ENCODE measurements around the gene SYNPO.

SYNPO gene

DNA sequence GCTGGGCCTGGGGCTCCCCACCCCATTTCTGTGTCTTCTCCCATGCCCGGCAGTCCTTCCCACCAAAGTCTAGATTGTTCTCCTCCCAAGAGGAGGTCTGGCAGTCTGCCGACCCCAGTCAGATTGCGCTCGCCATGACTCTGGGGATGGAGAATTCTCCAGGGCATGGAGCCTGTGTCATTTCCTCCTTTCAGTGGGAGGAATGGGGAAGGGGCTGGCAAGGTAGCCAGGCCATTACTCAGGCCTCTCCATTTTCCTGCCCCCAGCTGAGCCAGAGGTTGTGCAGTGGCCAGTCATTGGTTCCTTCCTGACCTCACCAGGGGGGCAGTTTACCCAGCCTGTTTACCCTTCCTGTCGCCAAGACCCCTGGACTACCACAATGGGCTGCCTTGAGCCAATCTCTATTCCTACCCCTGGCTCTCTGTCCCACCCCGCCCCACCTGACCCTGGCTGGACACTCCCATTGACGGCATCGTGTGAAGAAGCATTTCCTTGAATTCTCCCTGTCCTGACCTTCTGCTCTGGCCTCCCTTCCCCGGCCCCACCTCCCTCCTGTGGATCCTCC lies 628 bp downstream of the SYNPO start:
- DNase-seq (ENCODE audit: low spot score) = no peak

DNA sequence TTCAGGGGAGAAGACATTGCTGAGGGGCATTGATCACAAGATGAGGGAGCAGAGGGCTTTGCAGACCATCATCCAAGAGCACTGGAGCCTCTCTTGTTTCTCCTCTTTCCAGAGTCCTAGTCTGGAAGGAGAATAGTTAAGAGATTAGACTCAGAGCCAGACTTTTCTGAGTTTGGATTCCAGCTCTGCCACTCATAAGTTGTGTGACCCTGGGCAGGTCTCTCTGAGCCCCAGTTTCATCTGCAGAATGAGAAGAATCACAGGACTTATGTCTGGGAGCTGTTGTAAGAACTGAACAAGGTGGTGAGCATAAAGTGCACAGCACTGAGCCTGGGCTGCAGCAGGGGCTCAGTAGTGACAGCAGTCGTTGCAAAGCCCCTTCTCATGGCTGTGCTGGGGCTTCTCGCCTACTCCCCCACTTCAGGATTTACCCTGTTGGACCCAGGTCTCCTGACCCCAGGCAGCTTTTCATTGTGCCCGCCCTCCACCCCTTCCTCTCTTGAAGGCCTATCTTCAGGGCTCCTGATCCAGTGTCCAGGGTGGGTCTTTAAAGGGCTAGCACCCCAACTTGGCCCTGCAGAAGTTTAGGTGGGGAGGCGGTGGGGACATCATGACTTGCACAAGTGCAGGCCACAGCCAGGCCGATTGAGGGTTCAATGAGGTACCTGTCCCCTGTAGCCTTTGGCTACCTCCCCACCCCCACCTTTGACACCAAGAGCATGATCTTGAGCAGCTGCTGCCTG lies 1.5 kb downstream of the SYNPO start:
- DNase-seq (ENCODE audit: low spot score) = no peak

DNA sequence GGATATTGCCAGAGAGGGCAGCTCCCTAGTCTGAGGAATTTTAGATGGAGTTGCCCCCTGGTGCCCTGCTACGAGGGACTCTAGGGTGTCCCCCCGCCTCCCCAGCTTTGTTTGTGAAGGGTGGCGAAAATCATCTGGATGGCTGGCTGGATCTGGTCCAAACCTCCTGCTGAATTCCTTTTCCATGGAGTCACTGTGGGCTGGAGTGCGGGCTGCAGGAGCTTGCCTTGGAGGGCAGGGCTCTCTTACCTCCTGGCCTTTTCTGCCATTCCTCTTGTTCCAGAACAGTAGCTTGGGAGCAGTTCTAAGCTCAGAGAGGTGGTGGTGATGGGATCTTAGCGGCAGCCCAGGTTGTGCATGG lies 2.1 kb downstream of the SYNPO start:
- DNase-seq (ENCODE audit: low spot score) = peak; percentile 60

DNA sequence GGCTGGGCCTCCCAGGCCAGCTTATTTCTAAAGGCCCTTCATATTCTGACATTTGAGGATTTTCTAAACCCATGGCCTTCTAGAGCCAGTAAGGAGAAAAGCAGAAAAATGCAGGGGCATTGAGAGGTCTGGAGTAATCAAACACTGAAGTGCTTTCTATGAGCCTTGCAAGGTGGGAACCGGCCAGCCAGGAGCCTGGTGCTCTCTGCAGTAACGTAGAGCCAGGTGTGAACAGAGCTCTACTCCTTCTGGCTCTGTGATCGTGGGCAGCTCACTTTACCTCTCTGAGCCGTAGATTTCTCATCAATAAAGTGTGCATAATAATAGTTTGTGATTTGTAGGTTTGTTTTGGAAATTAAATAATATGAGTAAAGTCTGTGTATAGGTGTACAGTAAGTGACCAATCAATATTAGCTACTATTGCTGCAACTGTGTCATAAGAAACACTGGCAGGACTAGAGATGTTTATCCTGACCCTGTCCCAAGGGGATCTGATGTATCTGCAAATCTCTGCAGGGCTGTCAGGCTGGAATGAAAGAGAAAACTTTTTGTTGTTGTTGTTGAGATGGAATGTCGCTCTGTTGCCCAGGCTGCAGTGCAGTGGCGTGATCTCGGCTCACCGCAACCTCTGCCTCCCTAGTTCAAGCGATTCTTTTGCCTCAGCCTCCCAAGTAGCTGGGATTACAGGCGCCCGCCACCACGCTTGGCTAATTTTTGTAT lies 2.7 kb downstream of the SYNPO start:
- no peak for DNase-seq (ENCODE audit: low spot score)

DNA sequence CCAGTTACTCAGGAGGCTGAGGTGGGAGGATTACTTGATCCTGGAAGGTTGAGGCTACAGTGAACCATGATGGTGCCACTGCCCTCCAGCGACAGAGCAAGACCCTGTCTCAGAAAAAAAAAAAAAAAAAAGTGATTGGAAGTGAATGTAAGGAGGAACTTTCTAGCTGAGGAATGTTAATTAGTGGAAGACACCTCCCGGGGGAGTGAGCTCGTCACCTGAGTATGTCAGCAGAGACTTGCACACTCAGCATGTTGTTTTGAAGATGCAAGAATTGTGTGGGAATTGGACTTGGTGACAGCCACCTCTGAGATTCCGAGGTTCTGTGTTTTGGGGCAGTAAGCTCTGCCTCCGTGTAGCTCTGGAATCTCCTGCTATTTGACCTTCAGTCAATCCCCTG lies 3.6 kb downstream of the SYNPO start:
- no peak for DNase-seq (ENCODE audit: low spot score)

DNA sequence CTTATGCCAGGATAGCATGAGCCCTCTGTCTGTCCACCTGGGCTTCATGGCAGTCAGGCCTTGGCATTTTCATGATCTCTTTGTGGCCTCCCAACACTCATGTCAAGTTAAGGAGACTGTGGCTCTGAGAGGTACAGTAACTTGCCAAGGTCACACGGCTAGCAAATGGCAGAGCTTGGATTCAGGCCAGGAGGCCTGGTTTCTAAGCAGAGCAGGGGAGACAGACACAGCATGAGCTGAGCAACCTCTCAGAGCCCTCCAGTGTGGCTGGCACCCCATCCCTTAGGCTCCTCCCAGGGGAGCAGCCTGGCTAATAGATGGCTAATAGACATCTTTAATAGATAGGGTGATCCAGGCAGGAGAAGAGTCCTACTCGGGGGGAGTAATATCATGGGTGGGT lies 4.1 kb downstream of the SYNPO start:
- no peak for DNase-seq (ENCODE audit: low spot score)

DNA sequence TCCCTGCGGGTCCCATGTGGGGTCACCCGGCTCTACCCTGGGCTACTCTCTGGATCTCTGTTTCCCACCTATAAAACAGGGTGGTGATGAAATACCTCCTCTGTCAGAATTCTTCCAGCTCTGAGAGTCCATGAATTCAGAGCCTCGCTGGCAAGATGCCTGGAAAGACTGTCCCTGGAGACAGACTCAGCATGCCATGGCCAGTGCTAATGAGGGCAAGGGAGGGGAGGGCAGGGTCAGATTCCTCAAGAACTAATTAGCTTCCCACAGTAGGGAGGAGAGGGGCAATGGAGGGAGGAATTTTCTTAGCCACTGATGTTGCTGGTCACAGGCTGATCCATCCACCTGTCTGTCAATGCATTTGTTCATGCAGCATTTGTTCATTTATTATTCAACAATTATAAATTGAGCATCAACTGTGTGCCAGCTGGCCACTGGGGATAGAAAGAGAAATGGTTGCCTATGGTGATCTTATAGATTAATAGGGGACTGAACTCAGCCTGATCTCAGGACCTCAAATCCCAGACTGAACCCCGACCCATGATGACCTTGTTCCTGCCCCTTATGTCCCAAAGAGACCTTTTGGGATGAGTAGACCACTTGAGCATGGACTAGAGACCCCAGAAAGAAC lies 4.7 kb downstream of the SYNPO start:
- DNase-seq (ENCODE audit: low spot score) = no peak

DNA sequence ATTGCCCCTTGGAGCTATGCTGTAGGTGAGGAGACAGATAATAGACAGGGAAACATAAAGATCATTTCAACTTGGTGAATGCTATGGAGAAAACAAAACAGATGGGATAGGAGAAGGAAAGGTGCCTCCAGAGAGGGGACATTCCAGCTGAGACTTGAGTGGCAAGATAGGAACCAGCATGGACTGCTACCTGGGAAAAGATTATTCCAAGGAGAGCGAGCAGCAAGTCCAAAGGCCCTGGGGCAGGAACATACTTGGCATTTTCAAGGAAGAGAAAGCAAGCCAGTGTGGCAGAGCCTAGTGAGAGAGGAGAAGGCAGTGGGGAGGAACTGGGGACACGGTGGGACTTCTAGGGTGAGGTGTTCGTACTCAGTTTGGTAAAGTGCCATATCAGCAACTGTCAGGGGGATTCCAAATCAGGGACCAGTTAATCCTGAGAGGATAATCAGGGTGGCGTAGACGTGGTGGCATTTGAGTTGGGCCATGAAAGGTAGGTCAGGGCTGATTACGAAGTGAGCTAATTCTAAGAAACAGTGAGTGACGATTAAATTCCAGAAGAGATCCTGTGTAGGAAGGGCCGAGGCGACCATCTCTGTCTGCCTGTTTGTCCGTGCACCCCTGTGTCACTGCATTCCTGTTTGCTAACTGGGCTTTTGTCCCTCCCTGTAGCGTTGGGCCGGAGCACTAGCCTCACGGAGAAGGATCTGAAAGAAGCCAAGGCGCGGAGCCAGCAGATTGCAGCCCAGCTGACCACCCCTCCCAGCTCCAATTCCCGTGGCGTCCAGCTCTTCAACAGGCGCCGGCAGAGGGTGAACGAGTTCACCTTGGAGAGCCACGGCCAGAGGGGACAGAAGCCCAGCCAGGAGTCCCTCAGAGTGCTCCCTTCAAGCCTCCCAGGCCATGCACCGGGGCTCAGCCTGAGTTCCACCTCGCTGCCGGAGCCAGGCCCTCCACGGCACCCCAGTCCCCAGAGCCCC lies 7.1 kb downstream of the SYNPO start:
- no peak for DNase-seq (ENCODE audit: low spot score)

DNA sequence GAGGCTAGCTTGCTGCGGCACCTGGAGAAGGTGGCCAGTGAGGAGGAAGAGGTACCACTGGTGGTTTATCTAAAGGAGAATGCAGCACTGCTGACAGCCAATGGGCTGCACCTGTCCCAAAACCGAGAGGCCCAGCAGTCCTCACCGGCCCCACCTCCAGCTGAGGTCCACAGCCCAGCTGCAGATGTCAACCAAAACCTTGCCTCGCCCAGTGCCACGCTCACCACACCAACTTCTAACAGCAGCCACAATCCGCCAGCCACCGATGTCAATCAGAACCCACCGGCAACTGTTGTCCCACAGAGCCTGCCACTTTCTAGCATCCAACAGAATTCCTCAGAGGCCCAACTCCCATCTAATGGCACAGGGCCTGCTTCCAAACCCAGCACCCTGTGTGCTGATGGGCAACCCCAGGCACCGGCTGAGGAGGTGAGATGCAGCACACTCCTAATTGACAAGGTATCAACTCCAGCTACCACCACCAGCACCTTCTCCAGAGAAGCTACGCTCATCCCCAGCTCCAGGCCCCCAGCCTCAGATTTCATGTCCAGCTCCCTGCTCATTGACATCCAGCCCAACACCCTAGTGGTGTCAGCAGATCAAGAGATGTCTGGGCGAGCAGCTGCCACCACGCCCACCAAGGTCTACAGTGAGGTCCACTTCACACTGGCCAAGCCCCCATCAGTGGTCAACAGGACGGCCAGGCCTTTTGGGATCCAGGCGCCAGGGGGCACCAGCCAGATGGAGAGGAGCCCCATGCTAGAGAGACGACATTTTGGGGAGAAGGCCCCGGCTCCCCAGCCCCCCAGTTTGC lies 8.0 kb downstream of the SYNPO start:
- DNase-seq (ENCODE audit: low spot score) = no peak

DNA sequence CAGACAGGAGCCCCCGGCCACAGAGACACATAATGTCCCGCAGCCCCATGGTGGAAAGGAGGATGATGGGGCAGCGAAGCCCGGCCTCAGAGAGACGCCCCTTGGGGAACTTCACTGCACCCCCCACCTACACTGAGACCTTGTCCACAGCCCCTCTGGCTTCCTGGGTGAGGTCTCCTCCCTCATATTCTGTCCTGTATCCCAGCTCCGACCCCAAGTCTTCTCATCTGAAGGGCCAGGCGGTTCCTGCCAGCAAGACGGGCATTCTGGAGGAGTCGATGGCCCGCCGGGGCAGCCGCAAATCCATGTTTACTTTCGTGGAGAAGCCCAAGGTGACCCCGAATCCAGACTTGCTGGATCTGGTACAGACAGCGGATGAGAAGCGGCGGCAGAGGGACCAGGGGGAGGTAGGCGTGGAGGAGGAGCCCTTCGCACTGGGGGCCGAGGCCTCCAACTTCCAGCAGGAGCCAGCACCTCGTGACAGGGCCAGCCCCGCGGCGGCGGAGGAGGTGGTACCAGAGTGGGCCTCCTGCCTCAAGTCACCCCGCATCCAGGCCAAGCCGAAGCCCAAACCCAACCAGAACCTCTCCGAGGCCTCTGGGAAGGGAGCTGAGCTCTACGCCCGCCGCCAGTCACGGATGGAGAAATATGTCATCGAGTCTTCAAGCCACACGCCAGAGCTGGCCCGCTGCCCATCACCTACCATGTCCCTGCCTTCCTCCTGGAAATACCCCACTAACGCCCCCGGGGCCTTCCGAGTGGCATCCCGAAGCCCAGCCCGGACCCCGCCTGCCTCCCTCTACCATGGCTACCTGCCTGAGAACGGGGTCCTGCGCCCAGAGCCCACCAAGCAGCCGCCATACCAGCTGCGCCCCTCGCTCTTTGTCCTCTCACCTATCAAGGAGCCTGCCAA lies 8.9 kb downstream of the SYNPO start:
- DNase-seq (ENCODE audit: low spot score) = no peak

DNA sequence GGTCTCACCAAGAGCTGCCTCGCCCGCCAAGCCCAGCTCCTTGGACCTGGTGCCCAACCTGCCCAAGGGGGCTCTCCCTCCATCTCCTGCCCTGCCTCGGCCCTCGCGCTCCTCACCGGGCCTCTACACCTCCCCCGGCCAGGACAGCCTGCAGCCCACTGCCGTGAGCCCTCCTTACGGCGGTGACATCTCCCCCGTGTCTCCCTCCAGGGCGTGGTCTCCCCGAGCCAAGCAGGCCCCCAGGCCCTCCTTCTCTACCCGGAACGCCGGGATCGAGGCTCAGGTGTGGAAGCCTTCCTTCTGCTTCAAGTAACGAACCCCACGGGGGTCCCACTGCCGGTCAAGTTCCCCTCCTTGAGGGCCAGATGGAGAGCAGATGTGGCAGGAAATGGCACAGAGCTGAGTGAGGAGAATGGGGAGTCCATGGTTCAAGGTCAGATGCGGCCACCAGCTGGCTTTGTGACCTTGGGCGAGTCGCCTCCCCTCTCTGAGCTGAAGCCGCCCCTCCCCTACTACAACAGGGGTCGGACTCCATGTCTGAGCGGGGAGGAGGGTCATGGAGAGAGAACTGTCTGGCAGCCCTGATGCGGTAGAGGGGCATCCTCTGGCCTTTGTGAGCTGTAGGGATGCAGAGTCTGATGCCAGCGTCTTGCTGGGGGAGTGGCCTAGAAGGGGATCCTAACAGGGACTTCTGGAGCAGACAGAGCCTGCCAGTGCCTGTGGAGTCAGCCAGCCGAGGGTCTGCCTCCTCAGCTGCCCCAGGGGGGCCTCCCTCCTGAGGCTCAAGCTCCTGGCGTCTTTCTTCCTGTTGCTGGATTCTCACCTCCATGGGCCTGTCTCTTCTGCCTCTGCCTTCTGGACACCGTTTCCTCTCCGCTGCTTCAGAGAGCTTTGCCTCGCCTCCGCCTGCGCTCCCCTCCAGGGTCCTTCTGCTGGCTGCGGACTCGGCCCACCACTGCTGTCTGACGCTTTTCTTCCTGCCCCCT lies 9.9 kb downstream of the SYNPO start:
- DNase-seq (ENCODE audit: low spot score) = no peak

DNA sequence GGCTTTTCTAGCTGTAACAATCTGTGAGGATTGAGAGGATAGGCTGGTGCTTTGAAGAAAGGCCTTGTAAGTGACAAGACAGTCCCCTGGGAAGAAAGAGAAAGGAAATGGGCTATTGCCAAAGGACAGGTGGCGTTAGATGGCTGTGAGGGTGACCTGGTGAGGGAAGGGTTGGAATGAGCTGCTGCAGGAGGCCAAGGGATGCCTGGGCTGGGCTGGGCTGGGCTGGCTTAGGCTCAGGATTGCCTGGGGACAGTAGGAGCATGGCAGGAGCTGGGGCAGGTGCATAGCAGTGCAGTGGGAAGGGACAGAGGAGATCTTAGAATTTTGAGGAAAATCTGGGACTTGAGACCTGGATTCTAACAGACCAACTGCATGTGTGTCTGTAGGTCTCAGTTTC lies 10.9 kb downstream of the SYNPO start:
- no peak for DNase-seq (ENCODE audit: low spot score)

DNA sequence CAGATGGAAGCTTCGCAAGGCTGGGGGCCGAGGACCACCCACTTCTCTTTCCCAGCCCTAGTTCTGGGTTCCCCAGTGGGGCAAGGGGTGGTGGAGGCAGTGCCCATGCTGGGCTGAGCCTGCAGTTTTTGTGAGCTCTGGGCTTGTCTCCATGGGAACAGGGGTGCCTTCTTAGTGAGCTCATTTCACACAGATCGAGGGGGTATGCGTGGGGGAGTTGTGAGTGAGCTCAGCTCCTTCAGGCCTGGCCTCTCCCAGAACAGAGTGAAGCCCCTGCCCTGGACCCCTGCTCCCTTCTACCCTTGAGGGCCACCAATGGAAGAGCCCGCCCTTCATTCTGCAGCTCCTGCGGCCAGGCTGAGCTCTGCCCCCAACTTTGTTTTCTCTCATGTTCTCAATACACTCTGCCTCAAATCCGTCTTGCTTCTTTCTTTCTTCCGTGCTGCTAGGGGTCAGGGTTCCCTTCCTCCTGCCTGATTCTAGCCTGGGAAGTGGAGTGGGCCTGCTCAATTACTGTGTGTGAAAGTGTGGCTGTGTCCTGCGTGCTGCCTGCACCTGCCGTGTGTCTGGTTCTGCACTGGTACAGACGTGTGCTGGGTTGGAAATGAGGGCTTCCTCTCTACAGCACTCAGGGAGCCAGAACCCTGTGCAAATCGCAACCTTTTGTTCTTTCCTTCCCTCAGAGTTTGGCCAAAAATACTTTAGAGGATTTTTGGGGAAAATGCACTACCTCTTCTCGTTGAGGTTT lies 11.6 kb downstream of the SYNPO start:
- DNase-seq (ENCODE audit: low spot score) = no peak

DNA sequence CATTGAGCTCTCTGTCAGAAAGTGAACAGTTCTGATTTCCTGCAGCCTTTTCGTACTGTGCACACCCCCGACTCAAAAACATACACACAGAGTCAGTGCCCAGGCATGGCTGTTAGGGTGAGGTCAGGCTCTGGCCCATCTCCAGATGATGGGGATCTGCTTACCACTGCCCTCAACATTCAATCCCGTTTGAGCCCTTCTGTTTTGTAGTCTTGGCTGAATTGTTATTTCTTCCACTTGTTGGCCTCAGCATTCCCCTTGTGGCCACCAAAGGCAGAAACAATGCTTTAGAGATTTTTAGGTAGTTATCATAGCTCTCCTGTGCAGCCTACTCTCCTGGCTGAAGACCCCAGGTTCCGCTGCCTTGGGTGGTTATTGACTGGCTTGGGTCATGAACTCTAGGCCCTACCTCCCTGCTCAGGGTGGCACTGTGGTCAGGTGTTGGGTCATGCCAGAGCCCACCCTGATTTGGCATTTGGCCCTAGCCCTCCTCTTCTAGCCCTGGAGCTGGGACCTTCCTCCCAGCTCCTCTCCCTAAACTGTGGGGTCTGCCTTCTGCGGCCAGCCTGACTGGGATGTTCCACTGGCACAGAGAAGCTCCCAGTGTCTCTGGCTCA lies 12.8 kb downstream of the SYNPO start:
- DNase-seq (ENCODE audit: low spot score) = no peak

DNA sequence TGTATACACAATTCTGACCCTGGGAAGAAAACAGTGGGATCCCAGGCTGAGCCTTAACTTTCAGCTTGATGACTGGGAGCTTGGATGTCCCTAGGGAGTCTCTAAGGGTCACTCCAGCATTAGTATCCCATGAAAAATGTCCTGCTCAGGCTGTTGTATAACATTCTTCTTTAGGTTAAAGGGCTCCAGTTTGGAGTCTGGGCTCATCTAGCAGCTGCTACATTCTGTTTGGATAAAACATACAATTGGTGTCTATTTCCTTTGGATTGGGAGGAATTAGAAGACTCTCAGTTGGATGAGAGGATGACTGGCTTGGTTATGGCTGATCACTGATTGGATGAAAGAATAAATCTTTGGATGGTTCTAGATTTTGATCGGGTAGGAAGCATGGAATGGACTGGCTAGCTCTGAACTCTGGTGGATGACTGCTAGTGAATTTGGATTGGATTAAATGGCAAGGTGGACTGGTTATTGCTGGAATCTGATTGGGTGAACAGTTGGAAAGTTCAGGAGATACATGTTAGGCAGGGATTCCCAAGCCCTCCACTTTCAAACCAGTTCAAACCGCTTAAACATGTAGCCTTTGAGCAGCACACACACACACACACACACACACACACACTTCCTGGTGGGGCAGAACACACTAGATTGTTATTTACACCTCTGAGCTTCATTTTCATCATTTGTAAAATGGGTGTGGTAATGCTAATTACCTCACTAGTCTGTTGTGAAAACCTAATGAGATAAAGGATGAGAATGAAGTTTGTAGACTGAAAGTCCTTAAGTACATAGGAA lies 13.5 kb downstream of the SYNPO start:
- no peak for DNase-seq (ENCODE audit: low spot score)

DNA sequence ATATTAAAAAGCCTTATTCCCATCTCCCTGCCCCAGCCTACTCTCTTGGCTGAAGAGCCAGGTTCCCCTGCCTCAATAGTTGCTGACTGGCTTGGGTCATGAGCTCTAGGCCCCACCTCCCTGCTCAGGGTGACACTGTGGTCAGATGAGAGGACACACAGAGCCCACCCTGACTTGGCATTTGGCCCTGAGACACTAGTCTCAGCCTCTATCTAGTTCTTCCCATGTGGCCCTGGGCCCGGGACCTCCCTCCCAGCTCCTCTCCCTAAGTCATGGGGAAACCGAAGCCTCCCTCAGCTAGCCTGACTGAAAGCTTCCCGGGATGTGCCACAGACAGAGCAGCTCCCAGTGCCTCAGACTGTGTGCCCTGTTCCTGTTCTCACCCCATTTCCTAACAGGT lies 14.8 kb downstream of the SYNPO start:
- DNase-seq (ENCODE audit: low spot score) = no peak

Measured in RKO (cell line).